GM18873 (cell line): ENCODE data around the gene LETM1.
"Not testable (repeated sequence)": the region's sequence is repeated elsewhere in the genome, so short reads cannot be mapped to it uniquely, and the experiment has no call there.

Experiments used
- ATAC-seq: cut with Tn5 transposase; IDR thresholded peaks from one replicate; pipeline ENCODE4 v1.9.1; 2021; ENCODE audit warnings: mild to moderate bottlenecking, moderate library complexity, moderate number of reproducible peaks; ENCODE audit not compliant: unreplicated experiment, low FRiP score

The LETM1 gene

GRCh38 chr4:1852904-1853623 lies 2.9 kb downstream of the LETM1 start:
- no peak for ATAC-seq

DNA sequence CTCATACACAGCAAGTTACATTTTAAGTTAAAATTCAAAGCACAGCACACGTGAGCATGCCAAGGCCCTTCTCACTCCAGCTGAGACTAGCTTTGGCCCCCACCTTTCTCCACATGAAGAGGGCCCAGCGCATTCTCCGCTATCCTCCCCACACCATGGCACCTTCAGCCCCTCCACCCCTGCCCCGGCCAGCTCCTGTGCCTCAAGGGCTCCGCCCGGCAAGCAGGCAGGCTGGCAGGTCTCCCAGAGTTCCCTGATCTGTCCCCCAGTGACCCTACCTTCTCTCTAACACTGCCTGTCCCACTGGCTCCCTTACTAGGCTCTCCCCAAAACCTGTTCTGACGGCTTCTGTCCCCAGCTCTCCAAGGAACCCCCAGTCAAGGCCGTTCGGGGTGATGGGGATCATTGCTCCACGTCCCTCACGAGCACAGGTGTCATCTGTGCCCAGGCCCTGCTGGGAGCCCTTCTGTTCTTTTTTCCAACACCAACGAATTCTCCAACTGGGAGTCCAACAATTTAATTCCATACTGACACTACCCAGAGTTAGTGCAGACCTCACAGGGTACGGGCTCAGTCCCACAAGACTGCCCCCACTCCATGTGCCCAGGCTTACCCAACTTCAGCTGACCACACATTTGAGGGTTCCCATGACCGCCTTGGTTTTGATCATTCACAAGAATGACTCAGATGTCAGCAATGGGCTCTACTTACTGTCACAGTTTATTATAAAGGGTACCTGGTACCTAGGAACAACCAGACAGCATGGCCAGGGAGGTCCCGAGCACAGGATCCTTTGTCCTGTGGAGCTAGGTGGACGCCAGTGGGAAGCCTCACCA lies 4.2 kb downstream of the LETM1 start:
- no peak for ATAC-seq

DNA sequence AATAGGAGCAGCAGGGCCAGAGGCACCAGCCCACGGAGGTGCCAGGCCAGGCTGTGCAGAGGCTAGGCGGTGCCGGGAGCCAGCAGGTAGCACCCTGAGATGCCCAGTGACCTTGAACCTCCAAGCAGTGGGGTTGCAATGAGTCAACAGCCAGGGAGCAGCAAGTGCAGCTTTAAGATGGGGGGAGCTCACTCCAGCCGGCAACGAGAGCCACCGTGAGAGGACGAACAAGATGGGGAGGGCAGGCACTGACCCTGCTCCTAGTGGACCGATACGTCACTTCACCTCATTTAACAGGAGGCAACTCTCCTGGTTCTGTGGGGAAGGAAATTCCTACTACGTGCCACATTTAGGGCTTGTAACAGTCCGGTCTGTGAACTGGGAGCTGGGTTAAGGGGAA lies 4.8 kb downstream of the LETM1 start:
- ATAC-seq, result no peak

GRCh38 chr4:1850276-1850675 lies 5.7 kb downstream of the LETM1 start:
- no peak for ATAC-seq

DNA sequence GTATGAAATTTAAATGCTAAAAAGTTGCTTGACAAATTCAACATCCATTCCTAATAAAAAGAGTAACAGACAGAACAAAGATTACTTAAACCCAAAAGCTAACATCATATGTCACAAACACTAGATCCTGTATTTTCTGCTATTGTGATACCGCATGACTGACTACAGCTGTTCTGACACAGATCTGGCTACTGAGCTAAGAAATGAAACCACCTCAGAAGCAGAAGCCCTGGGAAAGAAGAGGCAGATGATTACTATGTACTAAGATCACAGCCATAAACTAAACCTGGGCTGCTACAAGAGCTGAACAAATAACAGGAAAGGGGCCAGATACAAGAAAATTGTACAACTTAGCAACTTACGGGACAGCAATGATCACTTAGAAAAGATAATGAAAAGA lies 9.4 kb downstream of the LETM1 start:
- ATAC-seq, result no peak

GRCh38 chr4:1844618-1845017 lies 11.3 kb downstream of the LETM1 start:
- ATAC-seq, result not testable (repeated sequence)

- no peak for ATAC-seq
Measured at GRCh38 chr4:1843852-1844251, 12.1 kb downstream of the LETM1 start.

DNA sequence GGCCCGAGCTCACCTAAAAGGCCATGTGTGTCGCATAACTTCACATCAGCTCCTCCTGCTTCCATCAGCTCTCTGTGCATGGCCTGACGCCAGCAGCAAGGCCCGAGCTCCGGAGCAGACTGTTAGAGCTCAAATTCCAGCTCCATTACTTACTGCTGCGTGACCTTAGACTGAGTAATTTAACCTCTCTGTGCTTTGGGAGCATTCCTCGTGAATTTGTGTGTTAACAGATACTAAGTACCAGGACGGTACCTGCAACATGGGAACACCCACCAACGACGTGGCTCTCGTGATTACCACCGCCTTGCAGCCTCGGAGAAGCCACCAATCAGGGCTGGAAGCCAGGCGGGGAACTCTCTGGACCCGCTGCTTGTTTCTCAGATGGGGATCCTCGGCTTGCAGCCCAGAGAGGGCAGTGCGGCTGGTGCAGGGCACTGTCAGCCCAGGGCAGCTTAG lies 12.9 kb downstream of the LETM1 start:
- no peak for ATAC-seq

DNA sequence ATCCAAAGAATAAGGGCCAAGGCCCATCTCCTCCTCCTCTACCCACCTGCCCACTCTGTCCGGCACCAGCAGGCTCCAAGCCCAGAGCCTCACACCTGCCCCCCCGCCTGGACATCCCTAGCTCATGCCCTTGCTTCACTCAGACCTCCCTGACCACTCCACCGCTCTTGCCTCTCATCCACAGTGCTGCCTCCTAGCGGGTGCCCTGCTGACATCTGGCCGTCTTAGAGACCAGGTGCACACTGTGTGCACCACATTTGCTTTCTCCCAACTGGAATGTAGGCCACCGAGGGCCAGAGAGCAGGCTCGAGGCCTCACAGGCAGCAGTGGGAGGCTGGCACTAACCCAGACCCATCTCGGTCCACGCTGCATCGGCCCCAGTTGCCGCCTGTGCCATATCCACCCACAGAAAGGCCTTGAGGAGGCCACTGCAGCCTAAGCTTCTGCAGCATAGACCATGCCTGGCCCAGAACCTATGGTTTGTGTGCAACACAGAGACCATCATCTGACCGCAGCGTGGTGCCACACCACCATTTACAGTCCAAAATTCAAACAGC lies 13.5 kb downstream of the LETM1 start:
- no peak for ATAC-seq

DNA sequence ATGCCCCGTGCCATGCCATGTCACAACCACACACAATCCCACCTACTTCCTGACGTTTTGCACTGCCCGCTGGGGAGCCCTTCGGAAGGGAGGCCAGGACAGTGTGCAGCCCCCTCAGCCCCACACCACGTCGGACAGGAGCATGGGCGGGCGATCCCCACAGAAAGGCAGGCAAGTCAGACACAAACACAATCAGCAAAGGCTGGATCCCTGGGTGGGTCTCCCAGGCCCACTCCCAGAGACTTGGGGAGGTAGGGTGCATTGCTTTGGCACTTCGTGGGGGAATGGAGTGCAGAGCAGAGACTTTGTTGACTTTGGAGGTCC lies 14.1 kb downstream of the LETM1 start:
- no peak for ATAC-seq

GRCh38 chr4:1841201-1841886 lies 14.6 kb downstream of the LETM1 start:
- ATAC-seq, result no peak

DNA sequence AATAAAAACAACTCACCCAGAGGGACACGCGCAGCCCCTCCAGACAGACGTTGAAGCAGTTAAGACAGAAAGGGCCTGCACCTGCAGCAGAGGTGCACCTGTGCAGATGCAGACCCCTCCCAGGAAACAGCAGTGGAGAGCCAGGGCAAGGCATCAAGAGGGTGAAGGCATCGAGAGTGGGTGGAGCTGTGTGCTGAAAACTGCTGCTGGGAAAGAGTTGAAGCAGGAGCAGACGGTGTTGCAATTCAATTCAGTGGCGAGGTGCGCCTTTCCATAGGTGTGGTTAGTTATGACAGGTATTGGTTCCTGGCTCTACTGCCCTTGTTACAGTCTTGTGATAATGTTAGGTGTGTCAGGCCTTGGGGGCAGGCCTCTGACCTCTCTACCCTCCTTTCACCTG lies 16.7 kb downstream of the LETM1 start:
- no peak for ATAC-seq

- ATAC-seq, result no peak
Measured at GRCh38 chr4:1837069-1837468, 18.9 kb downstream of the LETM1 start.

- no peak for ATAC-seq
Measured at GRCh38 chr4:1836650-1837049, 19.3 kb downstream of the LETM1 start.

- ATAC-seq, result not testable (repeated sequence)
Measured at GRCh38 chr4:1835836-1836235, 20.1 kb downstream of the LETM1 start.

DNA sequence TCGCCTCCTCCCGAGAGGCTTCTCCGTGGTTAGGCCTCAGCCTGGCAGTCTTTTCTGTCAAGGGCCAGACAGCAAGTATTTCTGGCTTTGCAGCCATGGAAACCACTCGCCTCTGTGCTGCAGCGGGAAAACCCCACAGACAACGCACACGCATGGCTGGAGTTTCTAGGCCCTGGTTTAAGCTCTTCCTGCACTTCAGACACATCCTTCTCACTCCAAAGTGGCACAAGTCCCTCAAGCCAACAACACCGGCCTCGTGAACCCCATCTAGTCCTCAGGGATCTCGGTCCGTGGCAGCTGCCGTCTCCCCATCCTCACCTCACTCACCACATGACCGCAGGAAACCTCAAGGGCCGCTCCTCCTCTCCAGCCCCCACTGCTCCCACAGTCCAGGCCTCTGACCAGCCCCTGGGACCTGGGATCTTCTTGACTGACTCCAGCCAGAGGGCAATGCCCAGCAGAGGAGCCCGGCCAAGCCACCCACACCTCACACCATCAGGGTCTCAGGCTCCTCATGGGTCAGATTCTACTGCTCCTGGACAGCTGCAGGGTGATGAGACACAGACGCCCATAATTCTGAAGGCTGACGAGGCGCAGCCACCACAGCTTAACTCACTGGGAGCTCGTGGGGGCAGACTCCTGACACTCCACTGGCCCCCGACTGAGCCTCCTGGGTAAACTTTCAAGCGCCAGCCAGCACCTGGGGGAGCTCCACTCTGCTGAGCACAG lies 21.7 kb downstream of the LETM1 start:
- ATAC-seq, result peak; percentile 45

- ATAC-seq, result no peak
Measured at GRCh38 chr4:1833307-1834046, 22.5 kb downstream of the LETM1 start.

DNA sequence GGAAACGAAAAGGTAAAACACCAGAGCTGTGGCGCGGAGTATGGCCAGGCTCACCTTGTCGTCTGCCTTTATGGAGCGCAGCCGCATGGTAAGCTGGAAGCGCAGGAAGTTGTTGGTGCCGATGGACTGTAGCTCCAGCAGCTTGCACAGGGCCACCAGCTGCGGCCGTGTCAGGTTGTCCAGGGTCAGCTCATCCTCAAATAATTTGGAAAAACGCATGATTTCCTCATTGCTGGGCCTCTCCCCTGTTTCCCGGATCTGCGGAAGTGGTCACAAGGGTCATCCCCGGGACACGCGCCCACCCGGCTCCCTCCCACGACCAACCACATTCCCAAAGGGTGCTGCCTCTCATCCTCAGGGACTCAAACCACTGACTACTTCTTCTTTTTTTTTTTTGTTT lies 23.3 kb downstream of the LETM1 start:
- no peak for ATAC-seq

DNA sequence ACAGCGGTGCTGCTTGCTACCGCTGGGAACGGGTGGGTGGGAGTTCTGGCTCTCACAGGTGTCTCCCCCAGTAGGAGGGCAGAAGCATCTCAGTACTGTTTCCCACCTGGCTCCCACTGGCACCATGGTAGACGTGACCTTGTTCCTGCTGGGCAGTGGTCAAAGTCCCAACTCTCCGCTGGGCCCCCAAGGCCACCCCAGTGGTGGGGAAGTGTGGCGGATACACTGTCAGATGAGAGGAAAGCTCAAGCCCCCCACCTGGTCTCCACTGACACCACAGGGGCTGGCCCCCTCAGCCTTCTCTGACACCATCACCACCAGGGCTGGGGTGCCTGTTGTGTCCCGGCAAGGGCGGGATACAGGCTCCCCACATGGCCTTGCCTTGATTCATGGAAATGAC lies 24.6 kb downstream of the LETM1 start:
- ATAC-seq, result no peak
